Esophagus muscularis mucosa (tissue), 4 donors: ENCODE data around the gene GAP43. TPM values are rescaled to one million over a fixed set of nuclear protein-coding genes. Genes with fewer than 3 reads are reported as not detected.

Experiments used
- DNase-seq: peaks from one replicate; pipeline ENCODE4 v3.0.0-alpha.2; 2017; ENCODE audit errors: extremely low spot score
- H3K27ac ChIP-seq, 4 donors: fragments of 200-600 bp; sonication (generic); replicated peaks in 1 of 4; 1 replicate in 3 of 4; 2 replicates in 1 of 4; pipeline ENCODE4 v1.5.1; 2016 to 2019; ENCODE audit warnings: mild to moderate bottlenecking in 1 of 4
- H3K27me3 ChIP-seq, 4 donors: fragments of 200-600 bp; sonication (generic); one replicate each; pipeline versions ENCODE4 v1.5.1 to v1.6.0; 2016 to 2019
- H3K36me3 ChIP-seq, 4 donors: fragments of 200-600 bp; sonication (generic); one replicate each; pipeline ENCODE4 v1.5.1; 2016 to 2019
- H3K4me1 ChIP-seq, 4 donors: fragments of 200-600 bp; sonication (generic); one replicate each; pipeline ENCODE4 v1.5.1; 2016 to 2019
- H3K4me3 ChIP-seq, 4 donors: fragments of 200-600 bp; sonication (generic); 1 replicate in 2 of 4; 2 replicates in 2 of 4; pipeline ENCODE4 v1.5.1; 2016 to 2019; ENCODE audit warnings: mild to moderate bottlenecking in 4 of 4, moderate library complexity in 1 of 4
- H3K9me3 ChIP-seq, 4 donors: fragments of 200-600 bp; sonication (generic); 1 replicate in 3 of 4; 2 replicates in 1 of 4; pipeline ENCODE4 v1.5.1; 2016 to 2019
- CTCF ChIP-seq, 3 experiments: fragments of 200-600 bp in 2 of 3; fragments of 450-650 bp in 1 of 3; sonication (generic) in 2 of 3; IDR thresholded peaks; one replicate each; pipeline ENCODE4 v1.5.1; 2017 to 2019; ENCODE audit warnings: antibody characterized with exemption in 3 of 3, mild to moderate bottlenecking in 2 of 3, moderate library complexity in 1 of 3
- EP300 ChIP-seq: sonication (generic); formaldehyde crosslinking; IDR thresholded peaks from one replicate; pipeline ENCODE4 v1.6.1; 2017; ENCODE audit warnings: antibody characterized with exemption
- POLR2A ChIP-seq: fragments of 450-650 bp; IDR thresholded peaks from one replicate; pipeline ENCODE4 v1.6.1; 2017; ENCODE audit warnings: antibody characterized with exemption, moderate library complexity, mild to moderate bottlenecking, low read depth
- POLR2AphosphoS5 ChIP-seq, 2 donors: sonication (generic); formaldehyde crosslinking; IDR thresholded peaks; one replicate each; pipeline ENCODE4 v1.6.1; 2017; ENCODE audit warnings: antibody characterized with exemption in 2 of 2
- WGBS: methylation state at CpG from one replicate; pipeline ENCODE4 v1.1.5; 2018; 5-methylcytosine and 5-hydroxymethylcytosine counted together
- intact Hi-C: fragments of 100-400 bp; cut with DNase I; formaldehyde crosslinking; loops from one replicate; pipeline ENCODE4 v1.15.1; 2023
- total RNA-seq, 4 donors: library from RNA; depleted of rRNA; stranded (reverse); fragments of >200 nt; gene quantifications; one replicate each; pipeline versions ENCODE4 v1.1.0 to v1.2.1, GENCODE V29; 2016

The GAP43 gene
- total RNA-seq, 4 donors from 2014 or later, result 0.42 to 7.0 (median 3.1) TPM

- Histone ChIP-seq H3K4me3 (no peak overlapping the region), H3K4me1 (peaks cover 0 to 15% (median 13%) of the 10 kb centered on the region in 4 donors), H3K27ac (no peak overlapping the region), H3K36me3 (no peaks in the 10 kb centered on the region), H3K9me3 (no peaks in the 10 kb centered on the region), H3K27me3 (no peaks in the 10 kb centered on the region)
- intact Hi-C loops, result loop anchor here (10.0 kb wide), 1 partner anchor 115 kb away; no protein-coding TSS in a partner anchor
- TF ChIP-seq POLR2A (no peak), CTCF (IDR thresholded peaks at IDR 0.05) (no peak), POLR2AphosphoS5 (IDR thresholded peaks at IDR 0.05) (no peak), EP300 (no peak)
- DNase-seq, result no peak
Measured at GRCh38 chr3:115699706-115700105, 76.4 kb downstream of the GAP43 start.

GRCh38 chr3:115702598-115702997, 79.3 kb downstream of the GAP43 start:
- WGBS, result 98% methylated on average over 2 of the region's 2 CpGs
- Histone ChIP-seq H3K36me3 (no peaks in the 10 kb centered on the region), H3K27me3 (no peaks in the 10 kb centered on the region), H3K4me3 (no peak overlapping the region), H3K9me3 (no peaks in the 10 kb centered on the region), H3K4me1 (peaks cover 0 to 21% (median 16%) of the 10 kb centered on the region in 4 donors), H3K27ac (no peak overlapping the region)
- TF ChIP-seq POLR2AphosphoS5 (IDR thresholded peaks at IDR 0.05) (no peak), POLR2A (no peak), EP300 (no peak), CTCF (IDR thresholded peaks at IDR 0.05) (no peak)
- no peak for DNase-seq
- intact Hi-C loops, result no loop called here

DNA sequence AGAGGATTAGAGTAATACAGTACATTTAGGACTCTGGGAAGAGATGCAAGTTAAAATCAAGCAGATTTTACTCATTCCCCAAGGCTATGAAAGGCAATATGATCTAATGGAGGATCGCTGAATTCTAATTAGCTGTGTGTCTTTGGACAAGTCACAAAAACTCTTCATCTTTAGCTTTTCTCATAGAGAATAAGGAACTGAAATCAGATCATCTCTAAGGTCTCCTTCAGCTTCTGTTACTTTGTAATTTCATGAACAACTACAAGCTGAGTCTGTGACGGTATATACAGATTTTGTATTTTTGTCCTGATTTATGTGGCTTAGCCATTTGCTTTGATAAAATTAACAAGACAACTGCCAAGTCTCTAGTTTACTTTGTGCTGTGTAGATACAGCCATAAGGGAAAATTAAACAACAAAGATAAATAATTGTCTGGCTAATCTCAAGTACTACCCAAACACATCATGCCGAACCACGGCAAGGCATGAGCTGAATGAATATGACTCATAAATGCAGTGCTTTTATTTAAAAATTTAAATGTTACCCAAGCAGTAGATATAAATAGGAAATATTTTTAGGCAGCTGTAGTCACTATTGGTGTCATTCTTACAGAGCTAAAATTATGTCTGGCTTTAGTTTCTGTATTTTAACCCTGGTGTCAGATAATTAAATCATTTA, 81.5 kb downstream of the GAP43 start:
- H3K9me3 ChIP-seq, result no peaks in the 10 kb centered on the region
- H3K27ac ChIP-seq, result no peak overlapping the region
- no peak overlapping the region for H3K4me3 ChIP-seq
- WGBS, result 49% methylated on average over 4 of the region's 4 CpGs
- no peak for DNase-seq
- no peaks in the 10 kb centered on the region for H3K36me3 ChIP-seq
- intact Hi-C loops, result no loop called here
- no peaks in the 10 kb centered on the region for H3K27me3 ChIP-seq
- TF ChIP-seq POLR2A (no peak), EP300 (no peak), POLR2AphosphoS5 (IDR thresholded peaks at IDR 0.05) (no peak), CTCF (IDR thresholded peaks at IDR 0.05) (no peak)
- peaks cover 0 to 15% (median 9%) of the 10 kb centered on the region in 4 donors for H3K4me1 ChIP-seq

DNA sequence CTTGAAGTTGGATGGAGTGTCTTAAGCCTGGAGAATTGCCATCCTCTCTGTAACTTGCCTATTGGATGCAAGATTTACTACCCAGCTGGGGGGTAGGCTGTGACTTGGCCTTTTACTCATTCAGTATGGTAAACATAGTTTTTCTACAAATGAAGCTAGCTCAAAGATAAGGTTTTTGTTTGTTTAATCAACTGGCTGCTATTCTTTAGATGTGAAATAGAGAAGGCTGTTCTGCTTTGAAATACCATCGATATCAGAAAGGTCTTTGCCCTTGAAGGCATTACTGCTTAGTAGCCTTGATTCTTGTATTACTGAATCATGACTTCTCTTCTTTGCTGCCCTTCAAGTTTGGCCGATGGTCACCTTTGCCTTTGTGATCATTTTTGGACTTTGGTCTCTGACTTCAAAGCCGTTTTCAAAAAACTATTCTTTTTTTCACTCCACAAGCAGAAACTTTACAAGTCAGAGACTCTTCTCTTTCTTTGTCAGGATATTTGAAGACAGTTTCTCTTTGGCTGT, 83.1 kb downstream of the GAP43 start:
- Histone ChIP-seq H3K27me3 (no peaks in the 10 kb centered on the region), H3K36me3 (no peaks in the 10 kb centered on the region), H3K4me3 (no peak overlapping the region), H3K27ac (no peak overlapping the region), H3K9me3 (no peaks in the 10 kb centered on the region), H3K4me1 (peaks cover 0 to 9% (median 4%) of the 10 kb centered on the region in 4 donors)
- DNase-seq, result no peak
- WGBS, result 89% methylated on average over 3 of the region's 3 CpGs
- intact Hi-C loops, result no loop called here
- TF ChIP-seq POLR2AphosphoS5 (IDR thresholded peaks at IDR 0.05) (no peak), CTCF (IDR thresholded peaks at IDR 0.05) (no peak), POLR2A (no peak), EP300 (no peak)
